ENCODE results near the gene AGBL4. TPM values are rescaled to one million over a fixed set of nuclear protein-coding genes. Genes with fewer than 3 reads are reported as not detected.

AGBL4 gene
- total and polyA plus RNA-seq, 2 experiments from 2014 or later, result not detected

- Histone ChIP-seq H3F3A (ENCODE audit: insufficient read depth) (no peaks in the 10 kb centered on the region), H3K9ac (no peak overlapping the region), H3K4me2 (ENCODE audit: unreplicated experiment) (no peak overlapping the region), H3K9me3 (ENCODE audit: low read depth) (no peaks in the 10 kb centered on the region), H3K36me3 (ENCODE audit: low read depth) (no peaks in the 10 kb centered on the region), H3K27ac (no peak overlapping the region), H3K27me3 (replicated peaks; ENCODE audit: insufficient read depth) (no peaks in the 10 kb centered on the region), H4K20me1 (ENCODE audit: insufficient read depth) (no peaks in the 10 kb centered on the region), H3K9me2 (ENCODE audit: insufficient read depth) (no peaks in the 10 kb centered on the region), H2AFZ (no peak overlapping the region), H3K4me1 (ENCODE audit: insufficient read depth) (peaks cover 4% of the 10 kb centered on the region; the same call in 1 of the 2 replicates), H3K4me3 (no peak overlapping the region), H3K79me2 (ENCODE audit: insufficient read depth) (no peaks in the 10 kb centered on the region)
- no peak for TF ChIP-seq EZH2phosphoT487 (IDR thresholded peaks at IDR 0.05; ENCODE audit: insufficient read depth, low read depth)
- no peak for TF ChIP-seq EZH2 (IDR thresholded peaks at IDR 0.05; ENCODE audit: insufficient read depth, poor library complexity, severe bottlenecking)
- DNase-seq, result no peak
- WGBS, 2 experiments (ENCODE audit: low coverage in 1 of 2, low lambda C conversion rate in 2 of 2, missing lambda C conversion rate in 2 of 2), result 81 to 87% methylated on average over 8 of the region's 8 CpGs
- in situ Hi-C loops (cut with MboI), result no loop called here
Observed at GRCh38 chr1:48917901-48918603, 1105.7 kb downstream of the AGBL4 start.

GRCh38 chr1:48917070-48917454, 1106.7 kb downstream of the AGBL4 start:
- no peak for DNase-seq
- 81 to 90% methylated on average over 2 of the region's 2 CpGs for WGBS, 2 experiments (ENCODE audit: low coverage in 1 of 2, low lambda C conversion rate in 2 of 2, missing lambda C conversion rate in 2 of 2)
- Histone ChIP-seq H3K9me3 (ENCODE audit: low read depth) (no peaks in the 10 kb centered on the region), H3K9ac (no peak overlapping the region), H3K27ac (no peak overlapping the region), H3K4me1 (ENCODE audit: insufficient read depth) (peaks cover 4% of the 10 kb centered on the region; the same call in 1 of the 2 replicates), H3K4me2 (ENCODE audit: unreplicated experiment) (no peak overlapping the region), H3K9me2 (ENCODE audit: insufficient read depth) (no peaks in the 10 kb centered on the region), H3K27me3 (replicated peaks; ENCODE audit: insufficient read depth) (no peaks in the 10 kb centered on the region), H3K36me3 (ENCODE audit: low read depth) (no peaks in the 10 kb centered on the region), H3K4me3 (no peak overlapping the region), H3K79me2 (ENCODE audit: insufficient read depth) (no peaks in the 10 kb centered on the region), H3F3A (ENCODE audit: insufficient read depth) (no peaks in the 10 kb centered on the region), H4K20me1 (ENCODE audit: insufficient read depth) (no peaks in the 10 kb centered on the region), H2AFZ (no peak overlapping the region)
- in situ Hi-C loops (cut with MboI), result no loop called here
- no peak for TF ChIP-seq EZH2 (IDR thresholded peaks at IDR 0.05; ENCODE audit: insufficient read depth, poor library complexity, severe bottlenecking)
- no peak for TF ChIP-seq EZH2phosphoT487 (IDR thresholded peaks at IDR 0.05; ENCODE audit: insufficient read depth, low read depth)

GRCh38 chr1:48916130-48917069, 1107.4 kb downstream of the AGBL4 start:
- Histone ChIP-seq H3K27ac (no peak overlapping the region), H3K79me2 (ENCODE audit: insufficient read depth) (no peaks in the 10 kb centered on the region), H3K9me3 (ENCODE audit: low read depth) (no peaks in the 10 kb centered on the region), H3F3A (ENCODE audit: insufficient read depth) (no peaks in the 10 kb centered on the region), H4K20me1 (ENCODE audit: insufficient read depth) (no peaks in the 10 kb centered on the region), H3K9ac (peak overlapping the region; percentile 42), H3K9me2 (ENCODE audit: insufficient read depth) (no peaks in the 10 kb centered on the region), H3K27me3 (replicated peaks; ENCODE audit: insufficient read depth) (no peaks in the 10 kb centered on the region), H3K4me2 (ENCODE audit: unreplicated experiment) (peak overlapping the region; percentile 58), H3K4me3 (0 out of 2 replicates have a peak overlapping the region, but pooled peaks have one; percentile 24), H3K36me3 (ENCODE audit: low read depth) (no peaks in the 10 kb centered on the region), H2AFZ (peak overlapping the region; percentile 91), H3K4me1 (ENCODE audit: insufficient read depth) (peaks cover 4% of the 10 kb centered on the region; the same call in 1 of the 2 replicates)
- DNase-seq, result peak; percentile 81
- TF ChIP-seq EZH2phosphoT487 (IDR thresholded peaks at IDR 0.05; ENCODE audit: insufficient read depth, low read depth) (no peak), EZH2 (IDR thresholded peaks at IDR 0.05; ENCODE audit: insufficient read depth, poor library complexity, severe bottlenecking) (no peak)
- 12 to 14% methylated on average over 5 of the region's 5 CpGs for WGBS, 2 experiments (ENCODE audit: low coverage in 1 of 2, low lambda C conversion rate in 2 of 2, missing lambda C conversion rate in 2 of 2)
- in situ Hi-C loops (cut with MboI), result no loop called here

GRCh38 chr1:48908606-48909005, 1115.1 kb downstream of the AGBL4 start:
- H3K9ac ChIP-seq, result no peak overlapping the region
- H3K9me3 ChIP-seq (ENCODE audit: low read depth), result no peaks in the 10 kb centered on the region
- no peaks in the 10 kb centered on the region for H3K27me3 ChIP-seq (replicated peaks; ENCODE audit: insufficient read depth)
- TF ChIP-seq EZH2phosphoT487 (IDR thresholded peaks at IDR 0.05; ENCODE audit: insufficient read depth, low read depth) (no peak), EZH2 (IDR thresholded peaks at IDR 0.05; ENCODE audit: insufficient read depth, poor library complexity, severe bottlenecking) (no peak)
- in situ Hi-C loops (cut with MboI), result no loop called here
- no peaks in the 10 kb centered on the region for H3K4me1 ChIP-seq (ENCODE audit: insufficient read depth)
- H4K20me1 ChIP-seq (ENCODE audit: insufficient read depth), result no peaks in the 10 kb centered on the region
- no peak overlapping the region for H3K4me3 ChIP-seq
- H3K9me2 ChIP-seq (ENCODE audit: insufficient read depth), result no peaks in the 10 kb centered on the region
- H3K27ac ChIP-seq, result no peak overlapping the region
- H3K36me3 ChIP-seq (ENCODE audit: low read depth), result no peaks in the 10 kb centered on the region
- H3F3A ChIP-seq (ENCODE audit: insufficient read depth), result no peaks in the 10 kb centered on the region
- no peak for DNase-seq
- H2AFZ ChIP-seq, result no peak overlapping the region
- H3K4me2 ChIP-seq (ENCODE audit: unreplicated experiment), result no peak overlapping the region
- H3K79me2 ChIP-seq (ENCODE audit: insufficient read depth), result no peaks in the 10 kb centered on the region

All from GM23248 (cell line).